Activated T-cell treated with anti-CD3 and anti-CD28 coated beads, Interleukin-2, amount 50 U/mL, for 72 hours (primary cell): ENCODE measurements around the gene CHRD. TPM values are rescaled to one million over a fixed set of nuclear protein-coding genes. Genes with fewer than 3 reads are reported as not detected.

ENCODE experiments used
- total RNA-seq, 2 donors: library from RNA; stranded (reverse); gene quantifications; one replicate each; pipeline ENCODE4 v1.2.3, GENCODE V29; 2022

Gene CHRD
- total RNA-seq, 2 donors from 2014 or later, result 0.19 TPM; not detected in 1

Other genes with a start within 250 kb of the CHRD start
- gene EIF2B5, start 244.7 kb upstream of the CHRD start, total RNA-seq, result 10 to 100 TPM; 47.0 to 55.4 TPM
- gene DVL3, start 224.7 kb upstream of the CHRD start, total RNA-seq, result 10 to 100 TPM; 42.6 to 45.9 TPM
- gene AP2M1, start 205.2 kb upstream of the CHRD start, total RNA-seq, result 100 to 1,000 TPM; 178 to 194 TPM
- gene ABCF3, start 193.9 kb upstream of the CHRD start, total RNA-seq, result 10 to 100 TPM; 70.8 to 71.6 TPM
- under 1 TPM in 1 of 2 donors, not detected in 1; 0.07 TPM for gene VWA5B2, start 150.5 kb upstream of the CHRD start, total RNA-seq
- gene ALG3, start 131.1 kb upstream of the CHRD start, total RNA-seq, result 10 to 100 TPM; 22.7 to 26.3 TPM
- gene EEF1AKMT4, start 130.4 kb upstream of the CHRD start, total RNA-seq, result 1 to 10 TPM; 3.5 to 3.6 TPM
- gene CAMK2N2, start 118.5 kb upstream of the CHRD start, total RNA-seq, result under 1 TPM; 0.24 to 0.35 TPM
- not detected for gene ECE2, start 104.0 kb upstream of the CHRD start, total RNA-seq
- 100 to 1,000 TPM; 169 to 184 TPM for gene PSMD2, start 80.8 kb upstream of the CHRD start, total RNA-seq
- 100 to 1,000 TPM; 274 to 305 TPM for gene EIF4G1, start 65.4 kb upstream of the CHRD start, total RNA-seq
- 1 to 10 TPM; 6.6 to 7.6 TPM for gene FAM131A, start 42.5 kb upstream of the CHRD start, total RNA-seq
- 1 to 10 TPM; 3.1 to 3.9 TPM for gene CLCN2, start 18.4 kb upstream of the CHRD start, total RNA-seq
- 10 to 100 TPM; 86.9 to 93.6 TPM for gene POLR2H, start 18.3 kb upstream of the CHRD start, total RNA-seq
- not detected for gene THPO, start 1.8 kb upstream of the CHRD start, total RNA-seq
- gene EPHB3, start 181.7 kb downstream of the CHRD start, total RNA-seq, result under 1 TPM; 0.12 to 0.50 TPM